D721Med (cell line): ENCODE results near the gene XRN1.

Experiments
- DNase-seq: peaks from one replicate; pipeline ENCODE4 v3.0.0; 2011; ENCODE audit warnings: low spot score; ENCODE audit not compliant: insufficient read length
- FAIRE-seq: peaks from 2 replicates; lab custom pipeline; 2011; peaks lifted over from hg19 to GRCh38; lab: Jason Lieb, UNC
- CTCF ChIP-seq: IDR thresholded peaks from 2 replicates; pipeline ENCODE4 v1.5.1; 2012; ENCODE audit warnings: mild to moderate bottlenecking, control low read depth; ENCODE audit not compliant: insufficient read depth; ENCODE audit errors: missing control alignments

The XRN1 gene

DNA sequence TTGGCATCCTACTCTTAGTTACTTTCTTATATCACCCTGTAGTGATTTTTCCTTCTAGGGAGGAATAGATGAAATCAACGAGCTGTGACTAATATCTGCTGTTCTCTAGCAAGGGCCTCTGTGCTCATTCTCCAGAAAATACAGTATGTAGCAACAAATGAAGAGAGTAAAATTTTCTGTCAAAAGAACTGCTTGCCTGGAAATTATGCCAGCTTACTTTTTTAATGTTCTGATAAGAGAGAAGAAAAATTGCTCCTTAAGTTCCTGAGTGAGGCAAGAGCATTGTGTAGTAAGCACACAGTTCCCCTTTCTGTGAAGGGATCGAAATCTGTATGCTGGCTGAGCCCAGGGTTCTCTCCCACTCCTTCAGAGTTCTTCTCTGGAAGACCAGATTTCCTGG lies 171.1 kb downstream of the XRN1 start:
- no peak for TF ChIP-seq CTCF
- no peak for FAIRE-seq
- DNase-seq = no peak

DNA sequence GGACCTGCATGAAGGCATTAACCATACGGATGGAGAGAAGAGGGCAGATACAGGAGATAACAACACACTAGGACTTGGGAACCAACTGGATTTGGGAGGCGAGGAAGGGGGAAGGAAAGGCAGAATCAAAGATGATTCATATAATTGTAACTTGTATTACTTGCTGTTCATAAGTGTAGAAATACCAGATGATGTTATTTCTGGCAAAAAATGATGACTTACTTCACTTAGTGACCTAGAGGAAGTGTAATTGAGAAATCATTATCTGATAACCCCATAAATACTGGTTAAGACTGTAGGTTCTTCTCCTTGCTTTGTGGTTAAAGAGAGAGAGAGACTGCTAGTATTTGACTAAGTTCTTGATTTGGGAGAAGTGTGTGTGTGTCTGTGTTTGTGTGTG lies 172.0 kb downstream of the XRN1 start:
- no peak for TF ChIP-seq CTCF
- DNase-seq (no peak), FAIRE-seq (no peak)

- FAIRE-seq (no peak), DNase-seq (no peak)
- no peak for TF ChIP-seq CTCF
Measured at GRCh38 chr3:142274908-142275307, 172.9 kb downstream of the XRN1 start.

GRCh38 chr3:142273501-142273900 lies 174.3 kb downstream of the XRN1 start:
- TF ChIP-seq CTCF = no peak
- DNase-seq = peak; percentile 24
- FAIRE-seq = peak; percentile 92

- no peak for DNase-seq
- FAIRE-seq = no peak
- no peak for TF ChIP-seq CTCF
Measured at GRCh38 chr3:142272200-142272891, 175.5 kb downstream of the XRN1 start.

DNA sequence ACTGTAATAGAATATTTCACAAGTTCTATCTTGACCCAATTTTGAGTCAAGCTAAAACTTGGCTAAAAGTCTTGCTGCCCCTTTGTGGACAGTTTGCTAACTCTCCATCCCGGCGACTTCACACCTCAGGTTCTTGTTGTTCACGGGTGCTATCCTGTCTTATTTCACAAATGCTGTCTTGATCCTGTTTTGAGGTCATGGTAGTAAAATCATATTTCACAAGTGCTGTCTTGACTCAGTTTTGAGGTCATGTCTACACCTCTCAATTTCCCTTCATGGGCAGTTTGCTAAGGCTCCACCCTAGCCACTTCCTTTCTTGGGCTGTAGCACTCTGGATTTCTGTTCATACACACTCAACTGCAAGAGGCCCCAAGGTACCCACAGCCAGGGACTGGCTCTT lies 177.4 kb downstream of the XRN1 start:
- no peak for DNase-seq
- TF ChIP-seq CTCF = no peak
- FAIRE-seq = no peak

DNA sequence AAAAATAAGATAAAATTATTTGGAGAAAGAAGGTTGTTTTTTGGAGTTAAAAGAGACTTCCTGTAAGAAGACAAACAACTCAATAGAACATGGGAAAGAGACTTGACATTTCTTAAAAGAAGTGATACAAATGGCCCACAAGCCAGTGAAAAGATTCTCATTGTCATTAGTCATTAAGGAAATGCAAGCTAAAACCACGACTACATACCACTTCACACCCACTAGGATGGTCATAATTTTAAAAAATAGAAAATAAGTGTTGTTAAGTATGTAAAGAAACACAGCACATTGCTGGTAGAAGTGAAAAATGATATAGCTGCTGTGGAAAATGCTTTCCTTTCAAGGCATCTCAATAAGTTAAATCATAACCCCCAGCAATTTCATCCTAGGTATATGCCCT lies 178.1 kb downstream of the XRN1 start:
- TF ChIP-seq CTCF = no peak
- no peak for DNase-seq
- FAIRE-seq = no peak
